GM21529 (cell line): ENCODE data around the gene CCDC91.
"Not testable (repeated sequence)": the region's sequence is repeated elsewhere in the genome, so short reads cannot be mapped to it uniquely, and the experiment has no call there.

Experiments
- ATAC-seq: cut with Tn5 transposase; IDR thresholded peaks from one replicate; pipeline ENCODE4 v1.9.1; 2021; ENCODE audit not compliant: unreplicated experiment

CCDC91 gene

GRCh38 chr12:28278499-28278898, 88.2 kb downstream of the CCDC91 start:
- no peak for ATAC-seq

GRCh38 chr12:28278960-28279359, 88.7 kb downstream of the CCDC91 start:
- no peak for ATAC-seq

GRCh38 chr12:28286352-28286751, 96.1 kb downstream of the CCDC91 start:
- no peak for ATAC-seq

GRCh38 chr12:28290262-28290661, 100.0 kb downstream of the CCDC91 start:
- ATAC-seq, result no peak

GRCh38 chr12:28292699-28293098, 102.4 kb downstream of the CCDC91 start:
- ATAC-seq, result no peak

GRCh38 chr12:28294300-28294699, 104.0 kb downstream of the CCDC91 start:
- ATAC-seq, result no peak

GRCh38 chr12:28296287-28296686, 106.0 kb downstream of the CCDC91 start:
- ATAC-seq, result no peak

GRCh38 chr12:28303192-28303591, 112.9 kb downstream of the CCDC91 start:
- no peak for ATAC-seq

- ATAC-seq, result no peak
Observed at GRCh38 chr12:28306535-28306934, 116.3 kb downstream of the CCDC91 start.

GRCh38 chr12:28308891-28309290, 118.6 kb downstream of the CCDC91 start:
- ATAC-seq, result no peak

- ATAC-seq, result no peak
Observed at GRCh38 chr12:28313631-28314030, 123.4 kb downstream of the CCDC91 start.

- no peak for ATAC-seq
Observed at GRCh38 chr12:28316049-28316448, 125.8 kb downstream of the CCDC91 start.

GRCh38 chr12:28318273-28318672, 128.0 kb downstream of the CCDC91 start:
- ATAC-seq, result no peak

GRCh38 chr12:28320353-28320752, 130.1 kb downstream of the CCDC91 start:
- no peak for ATAC-seq

- no peak for ATAC-seq
Observed at GRCh38 chr12:28327722-28328121, 137.5 kb downstream of the CCDC91 start.

- no peak for ATAC-seq
Observed at GRCh38 chr12:28328967-28329366, 138.7 kb downstream of the CCDC91 start.

- ATAC-seq, result not testable (repeated sequence)
Observed at GRCh38 chr12:28329727-28330126, 139.5 kb downstream of the CCDC91 start.

GRCh38 chr12:28330232-28330631, 140.0 kb downstream of the CCDC91 start:
- not testable (repeated sequence) for ATAC-seq

- no peak for ATAC-seq
Observed at GRCh38 chr12:28331130-28331529, 140.9 kb downstream of the CCDC91 start.

- ATAC-seq, result no peak
Observed at GRCh38 chr12:28340261-28341045, 150.2 kb downstream of the CCDC91 start.

GRCh38 chr12:28343713-28344112, 153.5 kb downstream of the CCDC91 start:
- ATAC-seq, result no peak

- ATAC-seq, result no peak
Observed at GRCh38 chr12:28346567-28346966, 156.3 kb downstream of the CCDC91 start.

- no peak for ATAC-seq
Observed at GRCh38 chr12:28349196-28349595, 158.9 kb downstream of the CCDC91 start.
